OCI-LY1 (cell line): Measurements from ENCODE around the gene ST3GAL3.

Experiments used
- H2AFZ ChIP-seq: fragments of 200-600 bp; sonication (generic), shearing (Covaris generic); 2 replicates; pipeline ENCODE4 v1.6.0; 2014; ENCODE audit warnings: antibody characterized with exemption, mild to moderate bottlenecking, low read length
- H3F3A ChIP-seq: fragments of 200-600 bp; sonication (generic), shearing (Covaris generic); 2 replicates; pipeline ENCODE4 v1.6.0; 2014; ENCODE audit warnings: mild to moderate bottlenecking, antibody characterized with exemption, low read length, moderate library complexity; ENCODE audit not compliant: insufficient read depth
- H3K27ac ChIP-seq: fragments of 200-600 bp; sonication (generic); 2 replicates; pipeline ENCODE4 v1.5.1; 2014; ENCODE audit warnings: low read length, mixed run types, mild to moderate bottlenecking, low read depth; ENCODE audit not compliant: poor library complexity, severe bottlenecking
- H3K27me3 ChIP-seq: fragments of 200-600 bp; sonication (generic); 2 replicates; pipeline ENCODE4 v1.6.0; 2014; ENCODE audit warnings: antibody characterized with exemption, mild to moderate bottlenecking, low read length, moderate library complexity; ENCODE audit not compliant: insufficient read depth
- H3K36me3 ChIP-seq: fragments of 200-600 bp; sonication (generic); 2 replicates; pipeline ENCODE4 v1.6.1; 2014; ENCODE audit warnings: mild to moderate bottlenecking, antibody characterized with exemption, low read length, moderate library complexity, mixed read lengths; ENCODE audit not compliant: insufficient read depth
- H3K4me1 ChIP-seq: fragments of 200-600 bp; sonication (generic); 2 replicates; pipeline ENCODE4 v1.5.1; 2014; ENCODE audit warnings: mild to moderate bottlenecking, low read length, moderate library complexity; ENCODE audit not compliant: insufficient read depth, severe bottlenecking
- H3K4me2 ChIP-seq: fragments of 200-600 bp; sonication (generic), shearing (Covaris generic); 2 replicates; pipeline ENCODE4 v1.6.1; 2014; ENCODE audit warnings: low read length
- H3K4me3 ChIP-seq: fragments of 200-600 bp; sonication (generic); 2 replicates; pipeline ENCODE4 v1.5.1; 2014; ENCODE audit warnings: low read length, low read depth, mild to moderate bottlenecking, mixed read lengths; ENCODE audit not compliant: poor library complexity, severe bottlenecking
- H3K79me2 ChIP-seq: fragments of 200-600 bp; shearing (Covaris generic); 2 replicates; pipeline ENCODE4 v1.6.1; 2016; ENCODE audit warnings: mixed run types, low read length, mixed read lengths; ENCODE audit not compliant: insufficient read depth
- H3K9ac ChIP-seq: fragments of 200-600 bp; sonication (generic), shearing (Covaris generic); 2 replicates; pipeline ENCODE4 v1.6.1; 2014; ENCODE audit warnings: mild to moderate bottlenecking, low read length, mixed read lengths
- H3K9me2 ChIP-seq: fragments of 200-600 bp; sonication (generic), shearing (Covaris generic); 2 replicates; pipeline ENCODE4 v1.6.1; 2014; ENCODE audit warnings: low read depth, mild to moderate bottlenecking, low read length, mixed read lengths
- H3K9me3 ChIP-seq: fragments of 200-600 bp; shearing (Covaris generic); 2 replicates; pipeline ENCODE4 v1.6.1; 2014; ENCODE audit warnings: low read length, mixed read lengths
- H4K20me1 ChIP-seq: fragments of 200-600 bp; sonication (generic), shearing (Covaris generic); 2 replicates; pipeline ENCODE4 v1.6.0; 2016; ENCODE audit warnings: mild to moderate bottlenecking, low read length; ENCODE audit not compliant: insufficient read depth
- EZH2 ChIP-seq: fragments of 200-600 bp; sonication (generic), shearing (Covaris generic); IDR thresholded peaks from 2 replicates; pipeline ENCODE4 v1.8.0; 2017; ENCODE audit warnings: borderline replicate concordance, mixed run types, mild to moderate bottlenecking, antibody characterized with exemption, low read length, moderate library complexity, mixed read lengths
- TF ChIP-seq, protein P1 (sequence below): fragments of 200-600 bp; sonication (generic), shearing (Covaris generic); IDR thresholded peaks from 2 replicates; pipeline ENCODE4 v1.5.1; 2017; ENCODE audit warnings: mild to moderate bottlenecking, antibody characterized with exemption, low read length, moderate library complexity, mixed read lengths

ST3GAL3 gene

DNA sequence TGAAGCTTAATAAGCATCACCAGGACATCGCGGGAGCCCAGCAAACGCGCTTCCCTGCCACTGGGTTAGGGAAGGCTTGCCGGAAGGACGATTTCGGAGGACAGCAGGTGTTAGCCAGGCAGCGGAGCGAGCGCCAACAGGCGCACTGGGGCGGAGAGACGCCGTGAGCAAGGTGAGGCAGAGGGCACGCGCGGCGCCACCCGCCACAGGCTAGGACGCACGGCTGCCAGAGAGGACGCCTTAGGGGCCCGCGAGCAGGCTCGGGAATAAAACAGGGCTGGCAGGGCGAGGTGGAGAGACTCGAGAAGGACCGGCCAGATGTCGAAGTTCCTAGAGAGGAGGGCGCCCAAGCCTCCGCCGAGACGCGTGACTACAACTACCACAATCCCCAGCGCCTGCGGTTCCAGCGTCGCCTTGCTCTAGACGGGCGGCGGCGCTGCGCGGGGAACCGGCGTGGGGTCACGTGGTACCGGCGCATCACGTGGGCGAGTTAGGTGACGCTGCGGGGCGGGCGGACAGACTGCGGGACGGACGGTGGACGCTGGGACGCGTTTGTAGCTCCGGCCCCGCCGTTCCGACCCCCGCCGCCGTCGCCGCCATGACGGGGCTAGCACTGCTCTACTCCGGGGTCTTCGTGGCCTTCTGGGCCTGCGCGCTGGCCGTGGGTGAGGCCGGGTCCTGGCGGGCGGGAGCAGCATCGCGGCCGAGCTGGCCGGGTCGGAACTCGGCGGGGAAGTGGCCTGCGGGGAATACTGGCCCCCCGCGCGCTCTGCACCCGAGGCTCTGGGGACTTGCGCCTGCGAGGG is 267.3 kb downstream of the ST3GAL3 start, which contains the start of gene ATP6V0B:
Gene ATP6V0B, plus strand, starts transcription at position 518 of the 806 bp plus-strand sequence. Its CDS starts 81 bp downstream, at position 599.
- Histone ChIP-seq H3K9ac (peak within 1 kb of the TSS; percentile 95), H3K4me1 (peaks cover 51% of the 10 kb centered on the region), H3F3A (peaks cover 4% of the 10 kb centered on the region; the same call in 1 of the 2 replicates), H3K27ac (peak within 1 kb of the TSS; percentile 75), H4K20me1 (no peaks in the 10 kb centered on the region), H3K27me3 (no peaks in the 10 kb centered on the region), H3K4me2 (peak within 1 kb of the TSS; percentile 91), H2AFZ (no peak within 1 kb of the TSS), H3K36me3 (peaks cover 51% of the 10 kb centered on the region), H3K9me3 (no peaks in the 10 kb centered on the region), H3K79me2 (no peaks in the 10 kb centered on the region), H3K4me3 (peak within 1 kb of the TSS; percentile 95), H3K9me2 (no peaks in the 10 kb centered on the region)
- TF ChIP-seq EZH2 = no peak
- TF ChIP-seq, protein P1, sequence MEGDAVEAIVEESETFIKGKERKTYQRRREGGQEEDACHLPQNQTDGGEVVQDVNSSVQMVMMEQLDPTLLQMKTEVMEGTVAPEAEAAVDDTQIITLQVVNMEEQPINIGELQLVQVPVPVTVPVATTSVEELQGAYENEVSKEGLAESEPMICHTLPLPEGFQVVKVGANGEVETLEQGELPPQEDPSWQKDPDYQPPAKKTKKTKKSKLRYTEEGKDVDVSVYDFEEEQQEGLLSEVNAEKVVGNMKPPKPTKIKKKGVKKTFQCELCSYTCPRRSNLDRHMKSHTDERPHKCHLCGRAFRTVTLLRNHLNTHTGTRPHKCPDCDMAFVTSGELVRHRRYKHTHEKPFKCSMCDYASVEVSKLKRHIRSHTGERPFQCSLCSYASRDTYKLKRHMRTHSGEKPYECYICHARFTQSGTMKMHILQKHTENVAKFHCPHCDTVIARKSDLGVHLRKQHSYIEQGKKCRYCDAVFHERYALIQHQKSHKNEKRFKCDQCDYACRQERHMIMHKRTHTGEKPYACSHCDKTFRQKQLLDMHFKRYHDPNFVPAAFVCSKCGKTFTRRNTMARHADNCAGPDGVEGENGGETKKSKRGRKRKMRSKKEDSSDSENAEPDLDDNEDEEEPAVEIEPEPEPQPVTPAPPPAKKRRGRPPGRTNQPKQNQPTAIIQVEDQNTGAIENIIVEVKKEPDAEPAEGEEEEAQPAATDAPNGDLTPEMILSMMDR = peak; percentile 3; the same call in 1 of the 2 replicates

GRCh38 chr1:43975249-43975961 is 268.1 kb downstream of the ST3GAL3 start:
- peak overlapping the region; percentile 95 for H3K9ac ChIP-seq
- peak overlapping the region; percentile 95 for H3K4me3 ChIP-seq
- no peaks in the 10 kb centered on the region for H3K9me2 ChIP-seq
- H2AFZ ChIP-seq = no peak overlapping the region
- no peak for TF ChIP-seq EZH2
- TF ChIP-seq, protein P1 = no peak
- 0 out of 2 replicates have a peak, but pooled peaks cover under 1% of the 10 kb centered on the region for H3K27me3 ChIP-seq
- H3K36me3 ChIP-seq = peaks cover 51% of the 10 kb centered on the region
- H3K79me2 ChIP-seq = no peaks in the 10 kb centered on the region
- H3K27ac ChIP-seq = peak overlapping the region; percentile 75
- no peaks in the 10 kb centered on the region for H3K9me3 ChIP-seq
- H3K4me2 ChIP-seq = peak overlapping the region; percentile 91
- H3K4me1 ChIP-seq = peaks cover 52% of the 10 kb centered on the region
- peaks cover 4% of the 10 kb centered on the region; the same call in 1 of the 2 replicates for H3F3A ChIP-seq
- no peaks in the 10 kb centered on the region for H4K20me1 ChIP-seq

GRCh38 chr1:43976045-43976444 is 268.7 kb downstream of the ST3GAL3 start:
- Histone ChIP-seq H3K4me2 (peak overlapping the region; percentile 91), H2AFZ (no peak overlapping the region), H3K9me2 (no peaks in the 10 kb centered on the region), H3K9me3 (no peaks in the 10 kb centered on the region), H3F3A (peaks cover 4% of the 10 kb centered on the region; the same call in 1 of the 2 replicates), H4K20me1 (no peaks in the 10 kb centered on the region), H3K4me1 (peaks cover 46% of the 10 kb centered on the region), H3K79me2 (no peaks in the 10 kb centered on the region), H3K36me3 (peaks cover 51% of the 10 kb centered on the region), H3K27ac (peak overlapping the region; percentile 75), H3K9ac (peak overlapping the region; percentile 95), H3K4me3 (peak overlapping the region; percentile 95), H3K27me3 (0 out of 2 replicates have a peak, but pooled peaks cover 3% of the 10 kb centered on the region)
- TF ChIP-seq EZH2 = no peak
- TF ChIP-seq, protein P1 = no peak
